ENCODE data around the gene TIMM23.
"Not testable (repeated sequence)": the region's sequence is repeated elsewhere in the genome, so short reads cannot be mapped to it uniquely, and the experiment has no call there.

Gene TIMM23, protein sequence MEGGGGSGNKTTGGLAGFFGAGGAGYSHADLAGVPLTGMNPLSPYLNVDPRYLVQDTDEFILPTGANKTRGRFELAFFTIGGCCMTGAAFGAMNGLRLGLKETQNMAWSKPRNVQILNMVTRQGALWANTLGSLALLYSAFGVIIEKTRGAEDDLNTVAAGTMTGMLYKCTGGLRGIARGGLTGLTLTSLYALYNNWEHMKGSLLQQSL

DNA sequence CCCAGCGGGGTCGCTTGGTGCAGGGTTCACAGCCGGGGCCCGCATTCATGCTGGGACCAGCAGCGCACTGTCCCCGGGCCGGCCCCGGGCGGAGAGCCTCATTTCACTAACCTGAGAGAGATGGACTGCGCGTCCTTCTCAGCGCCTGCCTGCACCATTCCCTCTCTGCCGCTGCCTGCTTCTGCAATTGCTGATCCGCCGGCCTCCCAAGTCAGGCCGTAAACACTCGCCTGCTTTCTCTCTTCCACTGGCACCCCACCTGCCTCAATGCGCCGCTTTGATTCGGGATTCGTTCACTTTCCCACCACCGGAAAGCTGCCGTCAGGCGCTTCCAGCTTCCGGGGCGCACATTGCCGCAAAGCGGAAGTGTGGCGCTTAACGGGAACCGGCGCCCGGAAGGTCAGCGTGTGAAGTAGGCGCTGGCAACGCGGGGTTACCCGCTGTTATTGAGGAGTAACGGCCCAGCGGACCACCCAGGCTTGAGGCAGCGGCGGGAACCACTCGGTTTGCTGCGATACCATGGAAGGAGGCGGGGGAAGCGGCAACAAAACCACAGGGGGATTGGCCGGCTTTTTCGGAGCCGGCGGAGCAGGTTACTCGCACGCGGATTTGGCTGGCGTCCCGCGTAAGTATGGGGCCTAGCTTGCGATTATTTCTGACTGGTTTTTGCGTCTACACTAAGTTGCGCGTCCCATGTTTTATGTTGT lies at the start of gene TIMM23:
Gene TIMM23 (plus strand): TSS at position 384 of the 707 bp plus-strand sequence. CDS start 136 bp downstream, at position 520.
- DNase-seq = peak; percentile 83

DNA sequence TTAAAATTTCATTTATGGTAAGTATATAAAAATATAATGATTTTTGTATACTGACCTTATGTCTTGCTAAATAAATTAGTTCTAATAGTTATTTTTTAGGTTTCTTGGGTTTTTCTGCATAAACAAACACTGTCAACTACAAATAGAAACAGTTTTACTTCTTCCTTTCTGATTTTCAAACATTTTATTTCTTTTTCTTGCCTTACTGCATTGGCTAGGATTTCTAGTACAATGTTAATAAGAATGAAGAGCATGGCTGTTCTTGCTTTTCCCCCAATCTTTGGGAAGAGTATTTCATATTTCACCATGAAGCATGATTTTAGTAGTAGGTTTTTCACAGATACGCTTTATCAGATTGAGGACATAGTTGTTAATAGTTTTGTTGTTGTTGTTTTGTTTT lies 45.5 kb upstream of the TIMM23 start:
- not testable (repeated sequence) for DNase-seq

DNA sequence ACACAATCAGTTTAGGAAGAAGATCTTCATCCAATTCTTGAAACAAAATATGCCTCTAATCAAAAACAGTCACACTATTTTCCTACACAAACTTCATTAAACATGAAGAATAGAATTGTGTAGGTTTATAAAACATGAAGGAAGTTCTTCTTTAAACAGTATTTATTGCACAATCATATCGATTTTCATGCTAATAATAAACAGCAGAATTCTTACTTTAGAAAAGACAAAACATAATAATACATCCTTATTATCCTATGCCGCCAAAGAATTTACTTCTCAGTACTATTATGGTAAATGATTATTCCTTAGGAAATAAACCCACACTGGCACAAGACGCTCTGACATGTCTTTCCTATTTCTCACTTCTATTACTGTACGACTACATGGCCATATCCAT lies 41.0 kb upstream of the TIMM23 start:
- DNase-seq = not testable (repeated sequence)

DNA sequence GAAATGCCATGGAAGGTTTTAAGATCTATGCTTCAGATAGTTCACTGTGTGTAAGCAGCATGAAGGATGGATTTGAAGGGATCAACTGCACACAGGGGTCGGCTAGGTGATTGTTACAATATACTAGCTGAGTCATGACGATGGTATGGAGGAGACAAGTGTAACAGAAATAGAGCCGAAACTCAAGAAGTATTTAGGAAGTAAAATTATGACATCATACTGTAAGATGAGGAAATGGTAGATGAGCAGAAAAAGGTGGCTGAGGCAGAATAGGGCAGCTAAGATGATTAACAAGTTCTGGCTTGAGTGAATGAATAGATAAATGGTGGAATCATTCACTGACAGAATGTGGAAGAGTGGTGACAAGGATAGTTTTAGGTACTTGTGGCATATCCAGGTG lies 37.5 kb upstream of the TIMM23 start:
- not testable (repeated sequence) for DNase-seq

GRCh38 chr10:45939176-45939697 lies 33.1 kb upstream of the TIMM23 start:
- not testable (repeated sequence) for DNase-seq

- not testable (repeated sequence) for DNase-seq
Observed at GRCh38 chr10:45941196-45941595, 31.1 kb upstream of the TIMM23 start.

DNA sequence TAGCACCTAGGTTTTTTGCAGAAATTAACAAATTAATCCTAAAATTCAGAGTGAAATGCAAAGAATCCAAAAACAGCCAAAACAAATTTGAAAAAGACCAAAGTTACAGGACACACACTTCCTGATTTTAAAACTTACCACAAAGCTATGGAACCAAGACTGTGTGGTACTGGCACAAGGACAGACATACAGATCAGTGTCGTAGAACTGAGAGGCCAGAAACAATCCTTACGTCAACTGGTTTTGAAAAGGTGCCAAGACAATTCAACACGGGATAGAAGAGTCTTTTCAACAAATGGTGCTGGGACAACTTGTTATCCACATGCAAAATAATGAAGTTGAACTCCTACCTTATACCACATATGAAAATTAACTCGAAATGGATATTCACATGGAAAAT lies 26.8 kb upstream of the TIMM23 start:
- not testable (repeated sequence) for DNase-seq

GRCh38 chr10:45947363-45947762 lies 24.9 kb upstream of the TIMM23 start:
- not testable (repeated sequence) for DNase-seq

- DNase-seq = not testable (repeated sequence)
Observed at GRCh38 chr10:45948801-45949200, 23.5 kb upstream of the TIMM23 start.

DNA sequence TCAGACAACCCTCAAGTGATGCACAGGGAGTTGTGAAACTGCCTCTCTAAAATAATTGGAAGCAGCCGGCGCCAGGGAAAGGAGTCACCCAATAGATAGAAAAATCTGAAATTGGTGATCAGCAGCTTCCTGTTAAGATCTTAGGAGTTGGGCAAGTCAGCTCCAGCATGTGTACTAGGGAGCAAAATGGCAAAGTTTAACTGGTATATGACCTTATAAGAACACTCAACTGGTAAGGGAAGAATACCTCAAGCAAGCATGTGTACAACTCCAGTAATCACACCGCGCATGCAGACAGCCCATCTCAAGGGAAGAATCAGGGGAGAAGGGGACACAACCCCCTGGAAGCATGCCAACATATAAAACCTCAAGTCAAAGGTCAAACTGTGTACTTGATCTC lies 17.9 kb upstream of the TIMM23 start:
- DNase-seq = not testable (repeated sequence)

DNA sequence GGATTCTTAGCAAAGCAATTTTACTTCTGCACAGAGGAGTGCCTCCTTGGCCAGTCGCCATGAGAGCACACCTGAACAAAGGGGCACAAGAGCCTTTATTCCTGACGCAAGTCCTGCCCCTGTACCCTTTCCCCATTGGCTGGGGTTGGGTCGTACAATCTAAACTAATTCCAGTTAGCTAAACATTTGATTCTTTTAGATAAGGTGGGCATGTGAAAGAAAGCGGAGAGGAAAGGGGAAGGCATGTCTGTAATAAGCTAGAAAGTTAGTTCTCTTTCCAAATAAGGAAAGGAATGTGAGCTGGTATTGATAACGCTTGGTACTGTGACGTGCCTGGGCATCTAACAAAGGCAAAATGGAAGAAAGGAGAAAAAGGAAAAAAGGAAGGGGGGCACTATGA lies 15.7 kb upstream of the TIMM23 start:
- not testable (repeated sequence) for DNase-seq

GRCh38 chr10:45957928-45958327 lies 14.4 kb upstream of the TIMM23 start:
- not testable (repeated sequence) for DNase-seq

DNA sequence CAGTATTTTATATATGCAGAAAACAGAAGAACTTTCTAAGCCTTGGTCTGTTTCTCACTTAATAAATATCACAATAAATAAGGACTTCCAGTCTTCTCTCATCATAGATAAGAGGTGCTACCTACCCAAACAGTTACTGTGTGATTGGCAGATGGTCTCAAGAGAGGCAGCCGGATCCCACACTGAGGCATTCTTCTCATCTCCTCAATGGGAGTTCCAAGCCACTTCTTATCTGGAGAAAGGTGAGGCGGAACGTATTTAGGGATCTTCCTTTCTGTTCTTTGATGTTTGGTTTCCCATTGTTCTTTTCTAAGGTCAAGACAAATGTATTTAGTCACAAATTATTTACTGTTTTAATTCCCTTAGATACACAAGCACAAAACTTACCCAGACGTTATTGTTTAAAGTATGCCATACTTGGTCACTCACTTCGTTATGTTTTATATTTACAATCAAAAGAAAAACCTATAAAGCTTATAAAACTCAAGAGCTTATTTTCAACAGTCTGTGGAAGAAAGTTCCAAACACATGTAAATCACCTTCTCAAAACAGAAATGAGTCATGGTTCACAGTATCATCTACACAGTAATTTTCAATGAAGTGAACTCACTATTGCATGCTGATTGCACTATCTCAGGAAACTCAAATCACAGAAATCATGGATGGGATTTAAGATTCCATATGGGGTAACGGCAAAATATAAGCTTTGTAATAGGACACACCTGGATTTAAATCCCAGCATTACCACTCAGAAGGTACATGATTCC lies 9.4 kb upstream of the TIMM23 start:
- DNase-seq = not testable (repeated sequence)

DNA sequence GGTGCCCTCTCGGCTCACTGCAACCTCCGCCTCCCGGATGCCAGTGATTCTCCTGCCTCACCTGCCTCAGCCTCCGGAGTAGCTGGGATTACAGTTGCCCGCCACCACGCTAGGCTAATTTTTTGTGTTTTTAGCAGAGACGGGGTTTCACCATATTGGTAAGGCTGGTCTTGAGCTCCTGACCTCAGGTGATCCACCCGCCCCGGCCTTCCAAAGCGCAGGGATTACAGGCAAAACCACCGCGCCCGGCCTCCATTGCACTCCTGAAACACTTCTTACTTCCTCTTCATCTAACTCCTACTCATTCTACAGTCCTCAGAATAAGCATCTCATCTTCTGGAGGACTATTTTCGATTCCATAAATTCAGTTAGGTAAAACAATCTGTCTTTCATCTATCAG lies 1.3 kb upstream of the TIMM23 start:
- not testable (repeated sequence) for DNase-seq

- DNase-seq = not testable (repeated sequence)
Observed at GRCh38 chr10:45971742-45972105, 565 bp upstream of the TIMM23 start.

DNA sequence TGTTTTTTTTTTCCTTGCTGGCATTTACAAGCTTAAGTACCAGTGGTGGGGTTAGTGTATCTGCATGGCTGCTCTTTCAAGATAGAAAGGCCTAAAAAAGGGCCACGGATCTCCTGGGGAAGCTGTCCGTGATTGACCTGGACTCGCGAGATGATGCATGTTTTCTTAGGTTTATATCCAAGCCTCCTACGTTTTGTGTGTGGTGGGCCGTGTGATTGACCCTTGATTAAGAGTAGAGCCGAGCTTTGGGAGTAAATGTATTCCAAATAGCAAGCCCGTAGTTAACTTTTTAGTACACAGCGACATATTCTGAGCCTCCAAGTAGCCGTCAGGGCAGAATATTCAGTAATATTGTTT lies 502 bp downstream of the TIMM23 start:
- DNase-seq = not testable (repeated sequence)

GRCh38 chr10:45974041-45974440 lies 1.8 kb downstream of the TIMM23 start:
- DNase-seq = not testable (repeated sequence)

DNA sequence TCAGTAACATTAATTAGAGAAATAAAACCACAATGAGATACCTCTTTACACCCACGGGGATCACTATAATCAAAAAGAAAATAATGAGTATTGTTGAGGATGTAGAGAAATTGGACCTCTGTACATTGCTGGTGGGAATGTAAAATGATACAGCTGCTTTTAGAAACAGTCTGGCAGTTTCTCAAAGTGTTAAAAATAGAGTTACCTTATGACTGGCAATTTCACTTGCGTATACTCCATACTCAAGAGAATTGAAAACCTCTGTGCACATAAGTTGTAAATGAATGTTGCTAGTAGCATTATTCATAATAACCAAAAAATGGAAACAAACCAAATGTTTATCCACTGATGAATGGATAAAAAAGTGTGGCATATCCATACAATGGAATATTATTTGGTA lies 6.3 kb downstream of the TIMM23 start:
- not testable (repeated sequence) for DNase-seq

DNA sequence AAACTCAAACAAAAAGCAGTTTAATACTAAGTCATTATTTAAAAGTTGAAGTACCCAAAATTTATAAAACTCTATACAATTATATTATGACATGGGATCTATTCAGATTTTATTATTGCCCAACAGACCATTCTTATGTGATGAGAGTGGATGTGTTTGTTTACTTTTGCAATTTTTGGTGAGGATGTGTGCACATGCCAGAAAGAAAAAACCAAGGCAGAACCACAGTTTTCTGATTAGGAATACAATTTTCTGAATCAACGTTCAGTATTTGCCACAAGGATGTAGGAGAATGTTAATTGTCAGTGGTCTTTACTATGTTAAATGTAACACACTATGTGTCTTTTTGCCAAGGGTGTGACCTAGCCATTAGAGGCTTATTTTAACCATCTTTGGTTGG lies 9.1 kb downstream of the TIMM23 start:
- not testable (repeated sequence) for DNase-seq

DNA sequence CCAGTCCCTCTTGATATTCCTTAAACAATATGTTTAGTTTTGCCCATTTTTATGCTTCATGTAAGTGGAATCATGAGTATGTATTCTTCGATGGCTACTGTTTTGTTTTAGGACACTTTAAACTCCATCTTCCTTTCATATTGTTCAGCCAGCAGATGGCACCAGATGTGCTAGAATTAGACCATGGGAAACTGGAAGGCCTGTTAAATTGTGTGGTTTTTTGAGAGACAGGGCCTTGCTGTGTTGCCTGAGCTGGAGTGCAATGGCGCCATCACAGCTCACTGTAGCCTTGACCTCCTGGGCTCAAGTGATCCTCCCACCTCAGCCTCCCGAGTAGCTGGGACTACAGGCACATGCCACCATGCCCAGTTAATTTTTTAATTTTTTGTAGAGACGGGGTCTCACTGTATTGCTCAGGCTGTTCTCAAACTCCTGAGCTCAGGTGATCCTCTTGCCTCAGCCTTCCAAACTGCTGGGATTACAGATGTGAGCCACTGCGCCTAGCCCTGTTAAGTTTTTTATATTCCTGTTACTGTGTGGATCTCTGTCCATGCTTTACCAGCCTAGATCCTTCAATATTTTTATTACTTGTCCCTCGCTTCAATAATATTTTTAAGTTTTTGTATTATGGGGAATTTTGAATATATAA lies 11.4 kb downstream of the TIMM23 start:
- DNase-seq = peak; percentile 21

DNA sequence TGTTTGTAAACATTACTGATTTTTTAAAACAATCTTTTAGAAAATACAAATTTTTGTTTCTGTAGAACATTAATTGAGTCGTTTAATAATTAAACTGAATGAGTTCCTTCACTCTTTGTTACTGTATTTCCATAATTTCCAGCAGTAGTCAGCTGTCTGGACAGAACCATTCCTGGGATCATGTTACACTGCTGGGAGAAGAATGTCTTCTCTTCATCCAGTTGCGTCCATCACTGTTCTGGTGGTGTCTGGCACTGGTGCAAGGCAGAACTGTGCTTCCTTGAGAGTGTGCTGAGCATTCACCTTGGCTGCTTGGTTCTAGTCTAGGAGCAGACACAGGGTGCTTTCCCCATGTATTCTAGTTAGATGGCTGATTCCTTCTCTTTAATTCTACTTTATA lies 12.2 kb downstream of the TIMM23 start:
- DNase-seq = not testable (repeated sequence)

DNA sequence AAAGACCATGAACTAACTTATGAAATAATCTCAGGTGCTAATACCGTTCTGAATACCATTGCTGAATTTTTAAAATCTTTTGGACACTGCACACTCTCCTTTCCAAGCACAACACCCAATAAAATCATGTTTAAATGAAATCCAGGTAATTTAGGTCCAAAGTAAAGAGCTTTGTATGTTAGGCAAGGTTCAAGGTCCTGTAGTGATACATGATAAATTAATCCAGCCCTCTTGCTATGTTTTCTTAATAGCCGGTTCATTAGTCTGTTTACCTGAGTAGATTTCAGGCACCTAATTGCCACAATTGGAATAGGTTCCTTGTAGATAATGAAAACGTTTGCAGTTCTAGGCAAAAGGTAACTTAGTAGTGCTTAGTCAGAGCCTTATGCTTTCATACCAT lies 13.3 kb downstream of the TIMM23 start:
- DNase-seq = not testable (repeated sequence)

- no peak for DNase-seq
Observed at GRCh38 chr10:45997557-45997956, 25.3 kb downstream of the TIMM23 start.

Measured in activated gamma-delta T cell treated with Interleukin-2 at 50 U/mL for 16 hours (primary cell).